ENCODE results near the gene INCA1.
A peak's percentile ranks its signal among the peaks of the same experiment; 100 is the strongest.

INCA1 gene

DNA sequence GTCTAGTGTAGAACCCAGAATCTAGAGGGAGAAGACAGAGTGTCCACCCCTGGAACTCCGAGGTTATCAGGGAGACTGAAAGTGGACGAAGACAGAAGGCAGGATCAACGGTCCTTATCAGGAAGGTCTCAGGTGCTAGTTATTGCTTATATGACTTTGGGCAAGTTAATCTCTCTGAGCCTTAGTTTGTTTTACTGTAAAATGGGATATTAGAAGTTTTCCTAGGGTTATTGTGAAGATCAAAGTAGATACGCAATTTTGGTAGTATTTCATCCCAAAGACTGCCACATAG is 56.1 kb downstream of the INCA1 start:
- DNase-seq: no peak
- intact Hi-C loops (cut with DNase I): no loop called here

DNA sequence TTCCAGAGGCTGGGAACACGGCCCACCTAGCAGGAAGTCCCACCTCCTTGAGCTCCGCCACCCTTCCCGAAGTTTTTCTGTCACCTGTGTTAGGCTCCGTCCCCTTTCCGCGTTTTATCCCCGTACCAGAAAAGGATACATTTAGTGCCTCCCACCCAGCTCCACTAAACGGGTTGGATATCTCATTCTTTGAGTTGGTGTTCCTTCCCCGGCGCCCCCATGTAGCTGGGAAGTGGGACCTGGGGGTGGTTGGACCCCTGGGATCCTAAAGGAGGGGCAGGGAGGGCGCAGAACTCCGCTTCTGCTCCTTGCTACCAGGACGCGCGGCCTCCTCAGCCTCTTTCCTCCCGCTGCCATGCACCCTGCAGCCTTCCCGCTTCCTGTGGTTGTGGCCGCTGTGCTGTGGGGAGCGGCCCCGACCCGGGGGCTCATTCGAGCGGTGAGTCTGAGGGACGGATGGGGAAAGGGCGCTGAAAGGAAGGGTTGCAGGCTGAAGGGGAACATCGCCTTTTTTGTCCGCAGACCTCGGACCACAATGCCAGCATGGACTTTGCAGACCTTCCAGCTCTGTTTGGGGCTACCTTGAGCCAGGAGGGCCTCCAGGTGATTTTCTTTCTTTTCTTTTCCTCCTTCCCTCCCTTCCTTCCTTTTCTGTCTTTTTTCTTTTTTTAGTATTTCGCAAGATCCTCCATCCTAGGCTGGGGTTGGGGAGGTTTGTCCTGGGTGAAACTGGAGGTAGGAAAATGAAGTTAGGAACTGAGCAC is 56.6 kb downstream of the INCA1 start:
- DNase-seq: peak in 36 of 42 donors; percentile 69 to 95 (median 87)
- intact Hi-C loops (cut with DNase I): no loop called here

DNA sequence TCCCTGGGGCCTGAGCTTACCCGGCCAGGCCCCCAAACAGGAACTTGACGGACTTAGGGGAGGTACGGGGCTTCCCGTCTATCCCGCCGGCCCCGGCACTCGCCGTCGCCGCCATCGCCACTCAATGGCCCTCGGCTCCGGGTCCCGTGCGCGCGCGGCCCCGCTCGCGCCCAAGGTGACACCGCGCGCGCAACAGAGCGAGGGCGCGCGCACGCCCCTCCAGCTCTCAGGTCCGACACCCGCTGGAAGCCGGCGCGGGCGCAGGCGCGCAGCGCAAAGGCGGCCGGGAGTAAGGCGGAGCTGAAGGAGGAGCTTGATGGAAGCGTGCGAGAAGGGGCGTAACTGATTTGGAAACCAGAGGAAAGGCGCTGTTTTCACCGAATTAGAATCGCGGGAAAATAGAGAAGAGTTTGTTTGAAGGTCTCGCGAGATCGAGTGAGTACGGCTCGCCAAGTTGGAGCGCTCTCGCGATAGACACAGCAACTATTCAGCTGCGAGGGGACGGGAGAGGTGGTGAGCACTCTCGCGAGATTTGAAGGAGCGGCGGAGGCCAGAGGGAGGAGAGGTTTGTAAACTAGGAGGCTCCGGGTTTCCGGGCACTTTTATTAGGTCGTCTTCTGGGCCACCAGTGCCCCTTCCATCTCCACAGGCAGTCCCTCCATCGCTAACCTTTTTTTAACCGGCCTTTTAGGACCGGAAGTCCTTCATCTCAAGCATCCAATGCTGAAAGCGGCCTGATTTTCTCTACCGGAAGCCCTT is 57.3 kb downstream of the INCA1 start, which contains the start of the genes RNF167 and SLC25A11:
RNF167 (plus strand) TSS at position 473 of the 759 bp plus-strand sequence. CDS start 642 bp downstream, outside the sequence.
SLC25A11 (minus strand) TSS at position 251 of the 759 bp plus-strand sequence; CDS start at position 115, 136 bp downstream.
- intact Hi-C loops (cut with DNase I): loop anchor here (5.0 kb wide), 1 partner anchor 137 kb away; the partner anchor contains the start of gene ZFP3
- peak; percentile 89 to 98 (median 96) for DNase-seq

DNA sequence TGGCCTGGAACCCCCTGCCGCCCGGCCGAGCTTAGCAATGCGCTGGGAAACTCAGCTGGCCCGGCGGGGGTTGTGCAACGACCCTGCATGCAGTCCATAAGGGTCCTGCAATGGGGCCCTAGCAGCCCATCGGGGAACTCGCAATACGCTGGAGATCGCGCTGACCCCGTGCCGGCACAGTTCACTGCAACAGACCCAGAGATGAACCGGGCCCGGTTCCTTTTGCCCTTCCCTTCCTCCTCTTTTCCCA is 57.9 kb downstream of the INCA1 start:
- peak in 5 of 42 donors; percentile 23 to 49 (median 40) for DNase-seq
- intact Hi-C loops (cut with DNase I): loop anchor here (5.0 kb wide), 1 partner anchor 138 kb away; the partner anchor contains the start of gene ZFP3

DNA sequence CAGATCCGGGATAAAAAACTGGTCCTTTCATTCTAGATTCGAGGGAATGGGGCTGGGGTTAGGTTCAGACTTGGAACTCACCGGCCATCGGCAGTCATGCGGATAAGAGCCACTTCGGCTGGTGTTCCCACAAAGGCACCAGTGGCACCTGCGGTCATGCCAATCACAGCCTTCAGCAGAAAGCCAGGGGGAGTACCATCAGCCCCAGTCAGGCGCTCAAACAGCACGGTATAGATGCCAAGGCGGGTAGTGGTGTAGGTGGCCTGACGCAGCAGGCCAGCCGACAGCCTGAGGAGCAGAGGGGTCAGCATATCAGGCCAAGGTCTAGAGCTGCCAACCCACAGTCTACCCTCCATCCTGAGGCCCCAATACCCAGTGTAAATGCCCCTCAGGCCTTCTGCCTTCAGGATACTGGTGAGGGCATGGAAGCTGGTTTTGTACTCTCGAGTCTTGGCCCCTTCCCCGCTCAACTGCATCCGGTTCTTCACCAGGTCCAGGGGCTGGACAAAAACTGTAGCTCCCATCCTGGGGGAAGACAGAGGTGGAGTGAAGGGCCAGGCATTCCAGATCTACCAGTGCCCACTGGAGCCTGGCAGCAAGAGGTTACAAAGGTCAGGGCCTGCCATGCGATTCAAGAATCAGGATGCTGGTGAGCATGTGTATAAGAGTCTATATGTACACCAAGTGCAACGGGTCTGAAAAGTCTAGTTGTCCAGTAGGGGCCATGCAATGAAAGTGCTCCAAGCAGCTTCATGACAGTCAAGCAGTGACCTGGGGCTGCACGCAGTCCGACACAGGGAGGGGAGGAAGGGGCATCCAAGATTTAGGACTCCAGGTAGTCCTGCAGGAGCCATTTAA is 58.4 kb downstream of the INCA1 start:
- intact Hi-C loops (cut with DNase I): loop anchor here (5.0 kb wide), 1 partner anchor 138 kb away; the partner anchor contains the start of gene ZFP3
- DNase-seq: no peak
